Bronchial epithelial cell (primary cell): ENCODE results near the gene WDR59. TPM values are rescaled to one million over a fixed set of nuclear protein-coding genes. Genes with fewer than 3 reads are reported as not detected.
A peak's percentile ranks its signal among the peaks of the same experiment; 100 is the strongest.

Experiments
- DNase-seq: peaks from one replicate; pipeline ENCODE4 v3.0.0-alpha.2; 2010; ENCODE audit warnings: low read depth
- FAIRE-seq: peaks from 2 replicates; lab custom pipeline; 2011; peaks lifted over from hg19 to GRCh38; lab: Jason Lieb, UNC
- H3K27me3 ChIP-seq: 2 replicates; pipeline ENCODE4 v1.5.1; 2011; ENCODE audit warnings: low read length; ENCODE audit not compliant: control insufficient read depth, insufficient read depth
- H3K36me3 ChIP-seq: 2 replicates; pipeline ENCODE4 v1.5.1; 2011; ENCODE audit warnings: low read length; ENCODE audit not compliant: control insufficient read depth, insufficient read depth
- H3K4me3 ChIP-seq: 2 replicates; pipeline ENCODE4 v1.5.1; 2011; ENCODE audit warnings: mild to moderate bottlenecking, low read depth, low read length, control low read depth
- CTCF ChIP-seq: IDR thresholded peaks from 2 replicates; pipeline ENCODE4 v1.5.1; 2011; ENCODE audit warnings: mild to moderate bottlenecking, moderate library complexity, low read length, control low read depth, inconsistent platforms; ENCODE audit not compliant: insufficient read depth, severe bottlenecking
- total RNA-seq: library from RNA; depleted of rRNA; stranded (reverse); fragments of >200 nt; gene quantifications from 2 replicates; pipeline ENCODE4 v1.2.1, GENCODE V29; 2014

The WDR59 gene
- total RNA-seq, 1 donor from 2014 or later = 7.6 TPM

GRCh38 chr16:74999609-75000480, 14.9 kb upstream of the WDR59 start:
- FAIRE-seq (no peak), DNase-seq (peak; percentile 29)
- Histone ChIP-seq H3K36me3 (no peaks in the 10 kb centered on the region), H3K27me3 (no peaks in the 10 kb centered on the region), H3K4me3 (peak overlapping the region; percentile 54)
- no peak for TF ChIP-seq CTCF

GRCh38 chr16:74999219-74999608, 14.3 kb upstream of the WDR59 start:
- Histone ChIP-seq H3K27me3 (no peaks in the 10 kb centered on the region), H3K4me3 (peak overlapping the region; percentile 54), H3K36me3 (no peaks in the 10 kb centered on the region)
- TF ChIP-seq CTCF = no peak
- FAIRE-seq = no peak
- DNase-seq = no peak

- no peaks in the 10 kb centered on the region for H3K36me3 ChIP-seq
- peak; percentile 62 for DNase-seq
- no peak for FAIRE-seq
- peak; percentile 72 for TF ChIP-seq CTCF
- H3K27me3 ChIP-seq = no peaks in the 10 kb centered on the region
- H3K4me3 ChIP-seq = peak within 1 kb of the TSS; percentile 54
Measured at GRCh38 chr16:74998481-74999218, 13.7 kb upstream of the WDR59 start, which contains the start of gene ZNRF1. Gene ZNRF1, plus strand, starts transcription at chr16:74999024. Its CDS starts 648 bp downstream, at chr16:74999672.

GRCh38 chr16:74997042-74997491, 12.1 kb upstream of the WDR59 start:
- no peaks in the 10 kb centered on the region for H3K36me3 ChIP-seq
- no peaks in the 10 kb centered on the region for H3K27me3 ChIP-seq
- H3K4me3 ChIP-seq = no peak overlapping the region
- no peak for TF ChIP-seq CTCF
- DNase-seq (no peak), FAIRE-seq (no peak)

- H3K27me3 ChIP-seq = no peaks in the 10 kb centered on the region
- no peak overlapping the region for H3K4me3 ChIP-seq
- no peaks in the 10 kb centered on the region for H3K36me3 ChIP-seq
- FAIRE-seq (no peak), DNase-seq (no peak)
- no peak for TF ChIP-seq CTCF
Measured at GRCh38 chr16:74995986-74996385, 11.1 kb upstream of the WDR59 start.
